Body of pancreas (tissue), 4 donors: ENCODE results near the gene SSR4.

Source experiments
- CTCF ChIP-seq, 7 experiments: fragments of 450-650 bp in 4 of 7; fragments of 200-600 bp in 3 of 7; sonication (generic) in 3 of 7; IDR thresholded peaks; one replicate each; pipeline ENCODE4 v1.5.1; 2016 to 2019; ENCODE audit warnings: antibody characterized with exemption in 7 of 7
- POLR2A ChIP-seq, 3 donors: fragments of 450-650 bp; IDR thresholded peaks; one replicate each; pipeline ENCODE4 v1.6.1; 2016; ENCODE audit warnings: antibody characterized with exemption in 3 of 3, mild to moderate bottlenecking in 2 of 3

DNA sequence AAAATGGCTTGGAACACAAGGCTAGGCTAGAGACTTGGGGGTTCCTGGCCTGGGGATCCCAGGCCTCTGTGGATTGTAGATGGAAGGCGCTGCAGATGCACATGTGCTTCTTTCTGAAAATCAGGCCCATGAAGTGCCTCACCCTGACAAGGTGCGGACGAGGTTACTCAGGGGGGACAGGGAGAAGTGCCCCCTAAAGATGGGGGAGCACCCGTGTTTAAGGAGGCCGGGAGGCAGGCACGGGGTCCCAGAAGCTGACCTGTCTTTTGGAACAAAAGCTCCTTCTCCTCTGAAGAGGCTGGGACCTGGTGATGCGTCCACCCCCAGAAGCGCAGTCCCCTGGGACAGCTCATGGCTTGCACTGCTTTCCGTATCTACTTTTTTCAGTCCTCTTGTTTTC lies 33.4 kb downstream of the SSR4 start:
- TF ChIP-seq POLR2A (IDR thresholded peaks at IDR 0.05) (no peak), CTCF (IDR thresholded peaks at IDR 0.05) (no peak)
